Measurements from ENCODE around the gene IRGQ.

IRGQ gene

GRCh38 chr19:43642531-43642930 lies 46.6 kb upstream of the IRGQ start:
- H2AFZ ChIP-seq (ENCODE audit: low read length): no peak overlapping the region
- H3K4me2 ChIP-seq (ENCODE audit: low read length): no peak overlapping the region
- 0 out of 2 replicates have a peak, but pooled peaks cover 13% of the 10 kb centered on the region for H3K27me3 ChIP-seq (ENCODE audit: insufficient read depth, low read length)
- H3K79me2 ChIP-seq (ENCODE audit: insufficient read depth, low read length): no peaks in the 10 kb centered on the region
- no peaks in the 10 kb centered on the region for H3K9me3 ChIP-seq (ENCODE audit: low read length)
- peaks cover 3% of the 10 kb centered on the region for H3K4me1 ChIP-seq (ENCODE audit: insufficient read depth, low read length, severe bottlenecking)
- H3K27ac ChIP-seq (ENCODE audit: low read depth, low read length, poor library complexity, severe bottlenecking): no peak overlapping the region
- TF ChIP-seq CTCF (IDR thresholded peaks at IDR 0.05; ENCODE audit: low read length) (no peak), EZH2 (IDR thresholded peaks at IDR 0.05; ENCODE audit: borderline replicate concordance, low read length) (no peak)
- H4K20me1 ChIP-seq (ENCODE audit: insufficient read depth, low read length): no peaks in the 10 kb centered on the region
- no peaks in the 10 kb centered on the region for H3K36me3 ChIP-seq (ENCODE audit: insufficient read depth, low read length)
- H3K4me3 ChIP-seq (ENCODE audit: low read depth, low read length, poor library complexity, severe bottlenecking): no peak overlapping the region
- H3K9me2 ChIP-seq (ENCODE audit: low read depth, low read length): no peaks in the 10 kb centered on the region
- no peak overlapping the region for H3K9ac ChIP-seq (ENCODE audit: low read length)
- H3F3A ChIP-seq (ENCODE audit: insufficient read depth, low read length): no peaks in the 10 kb centered on the region

GRCh38 chr19:43641333-43641732 lies 45.4 kb upstream of the IRGQ start:
- H3K36me3 ChIP-seq (ENCODE audit: insufficient read depth, low read length): no peaks in the 10 kb centered on the region
- H3K9me3 ChIP-seq (ENCODE audit: low read length): no peaks in the 10 kb centered on the region
- no peak overlapping the region for H3K4me2 ChIP-seq (ENCODE audit: low read length)
- no peaks in the 10 kb centered on the region for H3K9me2 ChIP-seq (ENCODE audit: low read depth, low read length)
- no peaks in the 10 kb centered on the region for H3F3A ChIP-seq (ENCODE audit: insufficient read depth, low read length)
- TF ChIP-seq EZH2 (IDR thresholded peaks at IDR 0.05; ENCODE audit: borderline replicate concordance, low read length): no peak
- TF ChIP-seq CTCF (IDR thresholded peaks at IDR 0.05; ENCODE audit: low read length): no peak
- no peaks in the 10 kb centered on the region for H4K20me1 ChIP-seq (ENCODE audit: insufficient read depth, low read length)
- H3K4me3 ChIP-seq (ENCODE audit: low read depth, low read length, poor library complexity, severe bottlenecking): no peak overlapping the region
- H3K27me3 ChIP-seq (ENCODE audit: insufficient read depth, low read length): 0 out of 2 replicates have a peak, but pooled peaks cover 13% of the 10 kb centered on the region
- H3K79me2 ChIP-seq (ENCODE audit: insufficient read depth, low read length): no peaks in the 10 kb centered on the region
- H3K9ac ChIP-seq (ENCODE audit: low read length): no peak overlapping the region
- peaks cover 3% of the 10 kb centered on the region for H3K4me1 ChIP-seq (ENCODE audit: insufficient read depth, low read length, severe bottlenecking)
- no peak overlapping the region for H3K27ac ChIP-seq (ENCODE audit: low read depth, low read length, poor library complexity, severe bottlenecking)
- no peak overlapping the region for H2AFZ ChIP-seq (ENCODE audit: low read length)

- Histone ChIP-seq H3K36me3 (ENCODE audit: insufficient read depth, low read length) (no peaks in the 10 kb centered on the region), H3K27ac (ENCODE audit: low read depth, low read length, poor library complexity, severe bottlenecking) (no peak overlapping the region), H3K4me2 (ENCODE audit: low read length) (no peak overlapping the region), H3K79me2 (ENCODE audit: insufficient read depth, low read length) (no peaks in the 10 kb centered on the region), H2AFZ (ENCODE audit: low read length) (no peak overlapping the region), H3K9ac (ENCODE audit: low read length) (no peak overlapping the region), H3K9me2 (ENCODE audit: low read depth, low read length) (no peaks in the 10 kb centered on the region), H4K20me1 (ENCODE audit: insufficient read depth, low read length) (no peaks in the 10 kb centered on the region), H3F3A (ENCODE audit: insufficient read depth, low read length) (no peaks in the 10 kb centered on the region), H3K4me3 (ENCODE audit: low read depth, low read length, poor library complexity, severe bottlenecking) (no peak overlapping the region), H3K27me3 (ENCODE audit: insufficient read depth, low read length) (0 out of 2 replicates have a peak, but pooled peaks cover 13% of the 10 kb centered on the region), H3K4me1 (ENCODE audit: insufficient read depth, low read length, severe bottlenecking) (peaks cover 3% of the 10 kb centered on the region), H3K9me3 (ENCODE audit: low read length) (no peaks in the 10 kb centered on the region)
- TF ChIP-seq CTCF (IDR thresholded peaks at IDR 0.05; ENCODE audit: low read length) (no peak), EZH2 (IDR thresholded peaks at IDR 0.05; ENCODE audit: borderline replicate concordance, low read length) (no peak)
These were observed 44.5 kb upstream of the IRGQ start for GRCh38 chr19:43640424-43640757.

Measured in OCI-LY1 (cell line).